ENCODE data around the gene KCTD21.

KCTD21 gene

DNA sequence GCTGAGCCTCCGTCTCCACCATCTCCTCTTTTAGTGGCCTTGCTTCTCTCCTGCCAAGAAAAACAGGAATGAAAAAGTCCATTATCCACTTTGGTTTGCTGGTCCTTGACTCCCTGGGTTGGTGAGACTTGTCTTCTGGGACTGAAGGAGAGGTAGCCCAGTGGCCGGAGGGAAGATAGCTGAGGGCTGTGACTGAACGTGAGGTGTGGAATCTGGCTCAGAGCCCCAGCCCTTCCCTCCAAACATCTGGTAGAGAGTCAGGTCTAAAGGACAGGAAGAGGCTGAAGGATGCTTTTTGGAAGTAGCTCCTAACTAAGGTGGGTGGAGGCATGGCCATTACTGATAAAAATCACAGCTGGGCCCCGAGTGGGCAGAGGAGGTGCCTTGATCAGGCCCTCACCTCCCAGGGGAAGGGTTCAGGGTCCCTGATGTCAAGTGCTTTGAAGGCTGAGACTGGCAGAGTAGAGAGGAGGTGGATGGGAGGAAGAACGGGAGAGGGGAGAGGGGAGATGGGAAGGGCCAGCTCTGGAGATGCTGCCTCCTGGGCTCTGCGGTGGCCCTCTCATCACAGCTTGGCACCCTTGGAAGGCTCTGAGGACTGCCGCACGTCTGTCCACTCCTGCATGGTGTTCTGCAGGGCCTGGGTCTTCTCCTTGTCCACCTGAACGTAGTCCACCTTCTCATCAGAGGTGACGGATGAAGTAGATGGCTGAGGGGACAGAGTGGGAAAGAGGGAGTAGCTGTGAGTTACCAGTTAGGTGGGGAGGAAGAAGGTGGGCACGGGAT lies 30.5 kb upstream of the KCTD21 start:
- no peak for DNase-seq (ENCODE audit: low spot score)

DNA sequence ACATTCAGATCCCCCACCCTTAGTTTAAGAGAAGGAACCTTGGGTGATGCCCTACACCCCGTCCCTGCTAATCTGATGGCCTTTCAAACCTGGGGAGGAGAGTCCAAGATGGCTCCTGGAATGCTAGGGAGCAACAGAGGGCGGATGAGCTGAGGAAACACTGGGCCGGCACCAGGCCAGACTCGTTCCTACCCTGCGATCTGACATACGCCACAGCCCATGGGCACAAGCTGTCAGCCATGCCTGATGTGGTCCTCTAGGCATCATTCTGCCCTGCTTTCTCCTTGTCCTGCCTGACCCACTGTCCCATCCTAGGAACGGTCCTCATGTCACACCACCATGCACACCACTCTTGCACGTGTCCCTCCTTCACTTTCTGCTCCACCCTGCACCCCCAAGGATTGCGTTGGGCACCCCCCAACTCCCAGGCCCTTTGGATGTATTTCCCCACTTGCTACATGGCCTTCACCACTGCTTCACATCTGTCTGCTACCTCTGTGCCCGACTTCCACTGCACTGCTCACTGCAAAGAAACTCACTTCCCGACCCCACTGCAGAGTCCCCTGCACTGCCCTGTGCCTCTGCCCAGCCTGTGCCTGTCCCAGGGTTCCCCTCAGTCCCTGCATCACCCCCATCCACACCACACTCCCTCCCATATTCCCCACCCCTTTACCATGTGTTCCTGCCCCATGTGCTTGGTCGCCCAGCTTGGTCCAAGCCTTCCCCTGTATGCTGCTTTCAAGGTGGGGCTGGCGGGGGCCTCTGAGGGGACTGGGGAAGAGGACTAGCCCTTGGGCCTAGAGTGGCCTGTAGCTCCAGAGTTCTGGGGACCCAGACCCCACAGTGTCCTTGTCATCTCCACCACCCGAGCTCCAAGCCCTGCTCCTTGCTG lies 29.5 kb upstream of the KCTD21 start:
- no peak for DNase-seq (ENCODE audit: low spot score)

DNA sequence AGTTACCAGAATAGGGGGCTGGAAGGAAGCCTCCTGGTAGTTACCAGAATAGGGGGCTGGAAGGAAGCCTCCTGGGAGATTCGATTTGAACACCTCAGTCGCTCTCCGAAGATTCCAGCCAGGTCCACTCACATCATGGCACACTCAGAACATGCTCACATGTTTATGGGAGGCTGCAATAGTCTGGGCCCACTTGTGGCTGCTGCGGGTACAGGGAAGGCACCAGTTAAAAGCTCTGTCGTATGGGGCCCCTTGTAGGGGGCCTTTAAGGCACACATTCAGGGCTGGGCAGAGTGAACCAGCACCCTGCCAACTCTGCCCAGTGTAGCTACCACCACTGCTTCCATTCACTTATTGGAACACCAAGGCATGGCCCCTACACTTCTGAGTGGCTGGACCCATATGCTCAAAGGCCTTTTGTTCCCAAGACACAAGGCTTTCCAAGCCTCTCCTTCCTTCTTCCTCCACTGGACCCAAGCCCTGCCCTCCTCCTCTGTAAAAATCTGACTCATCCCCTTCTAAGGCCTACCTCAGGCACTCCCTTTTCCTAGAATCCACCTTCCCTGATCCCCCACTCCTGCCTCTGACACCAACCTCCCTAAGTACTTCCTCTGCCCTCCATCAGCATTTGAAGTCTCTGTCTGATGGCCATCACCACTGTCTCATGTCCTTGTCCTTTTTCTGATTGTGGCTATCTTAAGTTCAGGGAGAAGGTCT lies 28.3 kb upstream of the KCTD21 start:
- no peak for DNase-seq (ENCODE audit: low spot score)

DNA sequence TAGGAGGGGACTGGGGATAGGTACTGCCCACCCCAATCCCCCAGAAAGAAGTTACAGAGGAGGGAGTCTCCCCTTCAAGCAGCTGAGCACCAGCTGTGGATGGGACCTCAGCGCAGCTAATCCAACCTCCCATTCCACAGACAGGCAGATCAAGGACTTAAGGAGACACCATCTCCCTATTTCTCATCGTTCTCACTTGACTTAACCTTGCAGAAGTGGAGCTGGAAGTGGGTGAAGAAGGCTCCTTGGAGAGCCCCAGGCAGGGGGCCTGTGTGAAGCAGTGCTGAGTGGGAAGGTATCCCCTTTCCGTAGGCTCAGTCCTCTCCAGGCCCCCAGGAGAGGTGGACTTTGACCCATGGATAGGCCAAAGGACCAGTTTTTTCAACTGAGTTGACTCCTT lies 27.6 kb upstream of the KCTD21 start:
- DNase-seq (ENCODE audit: low spot score): no peak

DNA sequence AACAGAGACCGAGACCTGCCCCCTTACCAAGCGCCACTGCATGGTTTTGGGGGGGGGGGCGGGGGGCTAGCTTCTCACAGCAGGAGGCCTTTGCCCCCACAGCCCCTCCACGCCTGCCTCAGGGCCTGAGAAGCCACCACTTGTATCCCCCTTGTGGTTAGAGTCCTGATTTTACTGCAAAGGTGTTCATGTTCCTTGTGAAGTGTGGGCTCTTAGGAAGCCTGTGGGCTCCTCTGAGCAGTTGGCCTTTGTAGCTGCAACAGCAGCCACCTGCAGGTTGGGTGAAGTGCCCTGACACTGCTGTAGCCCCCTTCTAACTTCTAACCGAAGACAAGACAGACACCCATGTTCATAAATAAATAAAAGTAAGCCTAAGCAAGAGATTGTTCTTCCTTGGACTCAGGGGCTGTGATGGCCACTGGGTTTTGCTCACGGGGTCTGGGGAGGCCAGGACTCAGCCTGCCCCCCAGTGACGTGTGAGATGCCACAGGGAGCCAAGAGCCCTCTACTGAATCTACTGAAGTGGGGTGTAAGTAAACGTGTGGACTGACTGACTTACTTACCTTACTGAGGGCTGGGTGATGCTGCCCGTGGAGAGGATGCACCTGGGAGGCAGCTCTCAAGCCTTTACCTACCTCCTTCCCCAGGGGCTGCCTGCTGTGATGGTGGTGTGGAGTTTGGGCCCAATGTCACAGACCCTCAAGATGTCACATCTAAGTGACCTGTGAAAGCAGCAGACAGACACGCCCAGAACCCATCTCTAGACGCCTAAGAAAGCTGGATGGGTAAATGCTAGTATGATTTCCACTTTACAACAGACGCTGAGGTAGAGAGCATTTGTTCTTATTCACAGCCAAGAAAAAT lies 26.1 kb upstream of the KCTD21 start:
- DNase-seq (ENCODE audit: low spot score): no peak

DNA sequence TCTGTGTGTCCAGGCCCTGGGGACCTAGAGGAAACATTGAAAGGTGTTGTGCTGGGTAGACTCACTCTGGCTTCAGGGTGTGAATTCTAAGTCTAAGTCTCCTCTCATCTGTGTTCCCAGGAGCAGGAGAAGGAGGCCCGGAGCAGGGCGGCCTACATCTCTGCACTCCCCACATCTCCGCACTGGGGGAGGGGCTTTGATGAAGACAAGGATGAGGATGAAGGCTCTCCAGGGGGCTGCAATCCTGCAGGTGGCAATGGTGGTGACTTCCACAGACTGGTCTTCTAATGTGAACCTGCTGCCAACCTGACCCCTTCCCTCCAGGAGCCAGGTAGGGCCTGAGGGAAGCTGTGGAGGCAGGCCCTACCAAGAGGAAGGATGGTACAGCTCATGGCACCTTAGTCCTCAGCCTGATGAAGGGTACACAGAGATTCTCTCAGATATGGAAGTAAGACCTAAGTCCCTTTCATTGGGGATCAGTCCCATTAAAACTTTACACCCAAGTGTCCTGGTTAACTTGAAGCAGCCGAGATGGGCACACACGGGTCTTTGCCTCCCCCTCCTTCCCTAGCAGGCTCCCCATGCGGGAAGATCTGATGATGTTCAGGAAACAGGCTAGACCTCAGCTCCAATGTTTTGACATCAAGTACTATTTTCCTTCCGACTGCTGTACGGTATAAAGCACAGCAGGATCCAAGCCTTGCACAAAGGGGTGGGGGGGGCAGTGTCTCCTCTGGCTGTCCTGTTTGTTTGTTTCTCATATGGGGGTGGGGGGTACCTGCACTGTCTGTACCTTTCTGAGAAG lies 25.3 kb upstream of the KCTD21 start:
- no peak for DNase-seq (ENCODE audit: low spot score)

DNA sequence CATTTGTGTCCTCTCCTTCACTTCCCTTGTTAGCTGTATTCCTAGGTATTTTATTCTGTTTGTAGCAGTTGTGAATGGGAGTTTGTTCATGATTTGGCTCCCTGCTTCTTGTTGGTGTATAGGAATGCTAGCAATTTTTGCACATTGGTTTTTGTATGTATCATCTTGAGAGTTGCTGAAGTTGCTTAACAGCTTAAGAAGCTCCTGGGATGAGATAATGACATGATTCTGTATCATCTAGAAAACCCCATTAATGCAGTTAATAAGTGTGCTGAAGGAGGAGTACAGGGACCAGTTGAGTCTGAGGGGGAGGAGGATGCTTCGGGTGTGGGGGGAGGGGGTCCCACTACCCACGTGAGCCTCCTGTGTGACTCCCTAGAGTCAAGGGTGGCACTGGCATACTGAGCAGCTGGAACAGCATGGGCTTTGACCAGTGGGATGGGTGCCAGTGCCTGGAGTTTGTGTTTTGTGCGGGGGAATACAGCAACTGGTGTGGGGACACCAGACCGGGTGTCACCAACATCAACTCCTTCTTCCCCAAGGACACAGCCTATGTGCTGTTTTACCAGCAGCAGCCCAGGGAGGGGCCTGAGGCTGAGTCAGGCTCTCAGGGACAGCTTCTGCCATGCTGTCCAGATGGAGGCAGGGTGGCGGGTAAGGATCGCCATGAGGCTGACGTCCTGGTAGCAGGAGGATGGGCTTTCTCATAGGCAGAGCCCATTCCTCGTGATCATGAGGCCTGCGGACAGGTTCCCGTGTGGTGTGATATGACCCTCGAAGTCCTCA lies 24.4 kb upstream of the KCTD21 start:
- DNase-seq (ENCODE audit: low spot score): no peak

DNA sequence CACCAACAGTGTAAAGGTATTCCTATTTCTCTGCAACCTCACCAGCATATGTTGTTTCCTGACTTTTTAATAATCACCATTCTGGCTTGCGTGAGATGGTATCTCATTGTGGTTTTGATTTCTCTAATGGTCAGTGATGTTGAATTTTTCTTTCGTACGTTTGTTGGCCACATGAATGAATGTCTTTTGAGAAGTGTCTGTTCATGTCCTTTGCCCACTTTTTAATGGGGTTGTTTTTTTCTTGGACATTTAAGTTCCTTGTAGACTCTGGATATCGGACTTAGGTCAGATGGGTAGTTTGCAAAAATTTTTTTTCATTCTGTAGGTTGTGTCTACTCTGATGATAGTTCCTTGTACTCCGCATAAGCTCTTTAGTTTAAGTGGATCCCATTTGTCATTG lies 23.1 kb upstream of the KCTD21 start:
- no peak for DNase-seq (ENCODE audit: low spot score)

DNA sequence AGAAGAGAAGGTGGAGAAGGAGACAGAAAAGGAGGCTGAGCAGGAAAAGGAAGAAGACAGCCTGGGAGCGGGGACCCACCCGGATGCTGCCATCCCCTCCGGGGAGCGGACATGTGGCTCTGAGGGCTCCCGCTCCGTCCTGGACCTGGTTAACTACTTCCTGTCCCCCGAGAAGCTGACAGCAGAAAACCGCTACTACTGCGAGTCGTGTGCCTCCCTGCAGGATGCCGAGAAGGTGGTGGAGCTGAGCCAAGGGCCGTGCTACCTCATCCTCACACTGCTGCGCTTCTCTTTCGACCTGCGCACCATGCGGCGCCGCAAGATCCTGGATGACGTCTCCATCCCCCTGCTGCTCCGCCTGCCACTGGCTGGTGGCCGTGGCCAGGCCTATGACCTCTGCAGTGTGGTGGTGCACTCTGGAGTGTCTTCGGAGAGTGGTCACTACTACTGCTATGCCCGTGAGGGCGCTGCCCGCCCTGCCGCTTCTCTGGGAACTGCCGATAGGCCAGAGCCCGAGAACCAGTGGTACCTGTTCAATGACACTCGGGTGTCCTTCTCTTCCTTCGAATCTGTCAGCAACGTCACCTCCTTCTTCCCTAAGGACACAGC lies 21.7 kb upstream of the KCTD21 start:
- DNase-seq (ENCODE audit: low spot score): no peak

DNA sequence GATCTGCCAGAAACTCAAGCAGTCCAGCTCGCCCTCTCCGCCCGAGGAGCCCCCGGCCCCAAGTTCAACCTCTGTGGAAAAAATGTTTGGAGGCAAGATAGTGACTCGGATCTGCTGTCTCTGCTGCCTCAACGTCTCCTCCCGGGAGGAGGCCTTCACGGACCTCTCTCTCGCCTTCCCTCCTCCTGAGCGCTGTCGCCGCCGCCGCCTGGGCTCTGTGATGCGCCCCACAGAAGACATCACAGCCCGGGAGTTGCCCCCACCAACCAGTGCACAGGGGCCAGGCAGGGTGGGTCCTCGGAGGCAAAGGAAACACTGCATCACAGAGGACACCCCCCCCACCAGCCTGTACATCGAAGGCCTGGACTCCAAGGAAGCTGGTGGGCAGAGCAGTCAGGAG lies 21.1 kb upstream of the KCTD21 start:
- no peak for DNase-seq (ENCODE audit: low spot score)

DNA sequence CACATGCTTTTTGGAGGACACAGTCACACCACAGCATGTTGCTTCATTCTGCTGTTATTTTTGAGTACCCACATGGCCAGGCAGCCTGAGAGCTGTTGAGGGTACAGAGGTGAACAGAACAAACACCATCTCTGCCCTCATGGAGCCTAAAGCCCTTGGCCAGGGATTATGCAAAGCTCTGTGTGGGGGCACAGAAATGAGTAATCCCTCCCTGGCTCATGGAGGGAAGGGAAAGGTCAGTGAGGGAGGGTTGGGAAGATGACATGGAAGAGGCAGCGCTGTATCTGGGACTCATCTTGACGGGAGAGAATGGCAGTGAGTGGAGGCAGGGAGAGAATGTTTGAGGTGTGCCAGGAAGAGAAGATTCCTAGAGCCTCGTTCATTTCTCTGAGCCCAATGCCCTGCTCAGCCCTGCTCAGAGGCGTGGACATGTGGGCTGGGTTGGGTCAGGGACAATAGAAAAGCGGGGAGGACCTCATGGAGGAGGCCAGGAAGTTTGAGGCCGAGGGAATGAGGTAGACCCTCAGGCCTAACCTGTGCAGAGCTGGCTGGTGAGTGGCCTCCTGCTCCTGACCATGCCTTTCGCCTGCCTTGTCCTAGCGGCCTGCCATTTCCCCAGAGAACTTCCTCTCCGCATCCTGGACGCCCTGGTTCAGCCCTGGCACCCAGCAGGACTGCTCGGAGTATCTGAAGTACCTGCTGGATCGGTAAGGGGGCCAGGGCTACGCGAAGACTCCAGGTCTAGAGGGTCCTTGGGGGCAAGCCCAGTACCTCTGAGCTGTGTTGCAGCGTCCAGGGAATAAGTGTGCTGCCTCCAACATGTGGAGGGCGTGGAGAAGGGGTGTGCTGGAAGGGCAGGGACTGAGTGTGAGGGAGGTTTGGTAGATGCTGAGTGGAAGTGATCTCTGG lies 20.1 kb upstream of the KCTD21 start:
- no peak for DNase-seq (ENCODE audit: low spot score)

DNA sequence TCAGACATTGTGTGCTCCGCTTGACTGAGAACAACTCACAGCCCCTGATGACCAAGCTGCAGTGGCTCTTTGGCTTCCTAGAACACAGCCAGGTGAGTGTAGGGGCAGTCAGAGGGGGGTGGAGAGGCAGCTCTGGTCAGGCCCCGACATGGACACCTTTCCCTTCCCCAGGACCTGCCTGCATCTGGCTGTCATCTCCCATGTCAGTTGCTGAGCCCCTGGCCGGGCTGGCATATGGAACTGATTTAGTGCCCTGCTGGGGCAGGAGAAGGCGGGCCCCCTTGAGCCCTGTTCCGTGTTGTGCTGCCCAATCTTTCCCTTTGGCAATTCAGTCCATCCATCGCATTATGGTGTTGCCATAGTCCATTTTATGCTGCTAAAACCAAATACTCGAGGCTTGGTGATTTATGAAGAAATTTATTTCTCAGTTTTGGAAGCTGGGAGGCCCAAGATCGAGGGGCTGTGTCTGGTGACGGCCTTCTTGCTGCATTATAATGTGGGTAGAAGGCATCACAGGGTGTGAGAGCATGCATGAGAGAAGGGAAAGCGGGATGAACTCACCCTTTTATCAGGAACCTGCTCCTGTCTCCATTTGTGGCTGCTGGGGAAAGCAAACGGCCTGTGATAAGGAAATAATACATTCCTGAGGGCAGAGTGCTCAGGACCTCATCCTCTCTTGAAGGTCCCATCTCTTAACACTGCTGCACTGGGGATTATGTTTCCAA lies 19.3 kb upstream of the KCTD21 start:
- DNase-seq (ENCODE audit: low spot score): no peak

DNA sequence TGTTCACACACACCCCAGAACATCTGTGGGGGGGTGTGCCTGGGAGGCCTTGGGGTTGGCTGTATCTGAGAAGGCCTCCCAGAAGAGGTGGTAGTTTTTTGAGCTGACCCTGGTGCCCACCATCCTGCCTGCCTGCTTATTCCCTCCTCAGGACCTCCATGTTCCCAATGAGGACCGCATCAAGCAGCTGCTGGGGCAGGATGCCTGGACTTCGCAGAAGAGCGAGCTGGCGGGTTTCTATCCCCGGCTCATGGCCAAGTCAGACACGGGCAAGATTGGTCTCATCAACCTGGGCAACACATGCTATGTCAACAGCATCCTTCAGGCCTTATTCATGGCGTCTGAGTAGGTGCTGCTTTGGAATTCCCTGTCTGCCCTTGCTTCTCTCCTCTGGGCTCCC lies 17.3 kb upstream of the KCTD21 start:
- no peak for DNase-seq (ENCODE audit: low spot score)

DNA sequence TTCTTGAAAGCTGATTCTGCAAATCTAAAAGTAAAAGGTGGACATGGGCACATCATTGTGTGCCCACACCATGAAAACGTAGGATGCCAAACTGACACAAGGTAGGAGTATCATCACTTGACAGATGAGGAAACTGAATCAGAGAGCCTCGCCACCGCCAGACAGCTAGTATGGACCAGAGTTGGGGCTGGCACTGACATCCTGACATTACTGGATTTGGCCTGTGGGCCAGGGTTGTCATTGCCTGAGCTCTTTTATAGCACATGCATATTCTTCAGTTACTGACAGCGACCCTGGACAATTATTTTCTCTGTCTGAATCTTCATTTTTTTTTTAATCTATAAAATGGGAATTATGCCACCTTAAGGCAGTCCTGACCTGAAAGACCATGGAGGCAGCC lies 16.8 kb upstream of the KCTD21 start:
- no peak for DNase-seq (ENCODE audit: low spot score)

DNA sequence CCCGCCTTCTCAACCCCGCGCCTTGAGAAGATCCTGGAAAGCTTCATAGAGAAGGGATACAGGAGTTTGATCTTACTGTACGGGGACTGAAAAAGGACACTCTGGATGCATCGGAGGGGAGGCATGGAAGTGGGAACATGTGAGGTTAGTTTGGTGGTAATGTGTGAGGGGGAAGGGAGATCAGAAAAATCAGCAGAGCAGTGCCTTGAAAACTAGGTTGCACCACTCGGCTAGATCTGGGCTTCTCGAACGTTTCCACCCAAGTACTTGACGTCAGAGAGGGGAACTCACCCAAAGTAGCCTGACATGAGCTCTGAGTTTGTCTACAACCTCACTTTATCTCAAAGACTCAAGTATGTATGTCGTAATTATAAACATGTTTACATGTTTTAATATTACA lies 14.8 kb upstream of the KCTD21 start:
- no peak for DNase-seq (ENCODE audit: low spot score)

DNA sequence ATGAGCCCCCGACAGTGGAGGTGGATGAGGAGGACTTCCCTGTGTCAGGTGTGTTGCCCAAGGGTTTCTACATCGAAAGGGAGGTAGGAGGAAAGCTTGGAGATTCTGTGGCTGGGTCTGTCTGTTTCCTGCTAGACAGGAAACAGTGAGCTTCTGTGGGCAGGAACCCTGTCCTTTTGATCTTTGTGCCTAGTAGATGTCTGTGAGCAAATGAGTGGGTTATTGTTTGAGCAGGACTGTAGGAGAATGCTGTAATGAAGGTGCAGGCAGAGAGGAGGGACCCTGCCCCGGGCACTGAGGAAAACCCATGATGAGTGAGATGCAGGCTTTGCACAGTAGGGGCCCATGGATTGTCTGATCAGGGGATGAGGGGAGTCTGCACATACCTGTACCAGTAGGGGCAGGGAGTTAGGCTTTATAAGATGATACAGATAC lies 14.3 kb upstream of the KCTD21 start:
- no peak for DNase-seq (ENCODE audit: low spot score)

DNA sequence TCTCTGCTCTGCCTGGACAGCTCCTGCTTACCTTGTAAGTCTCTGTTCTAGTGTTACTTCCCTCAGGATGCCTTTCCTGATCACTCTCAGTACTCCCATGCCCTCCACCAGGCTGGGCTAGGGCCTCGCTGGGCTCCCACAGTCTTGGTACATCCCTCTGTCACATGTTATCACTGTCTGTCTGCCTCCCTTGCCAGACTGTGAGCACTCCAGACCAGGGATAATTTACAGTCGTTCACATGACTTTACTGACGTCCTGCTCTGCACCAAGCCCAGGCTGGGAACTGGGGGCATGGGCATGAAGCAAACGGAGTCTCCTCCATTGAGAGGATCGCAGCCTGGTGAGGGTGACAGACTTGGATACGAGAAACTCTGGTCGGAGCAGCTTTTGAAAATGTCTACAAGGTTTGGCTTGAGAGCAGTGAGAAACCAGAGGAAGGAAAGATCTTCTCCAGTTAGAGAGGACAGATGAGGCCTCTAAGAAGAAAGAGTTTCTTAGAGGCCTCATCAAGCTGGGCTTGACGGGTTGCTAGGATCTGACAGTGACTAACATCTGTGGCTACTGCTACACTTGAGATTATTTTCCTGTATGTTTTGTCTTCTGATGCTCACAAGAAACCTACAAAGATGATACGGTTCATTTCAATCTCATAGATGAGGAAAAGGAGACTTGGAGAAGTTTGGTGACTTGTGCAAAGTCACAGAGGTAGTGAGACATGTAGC lies 12.8 kb upstream of the KCTD21 start:
- no peak for DNase-seq (ENCODE audit: low spot score)

Measured in germinal center (tissue), 1 donor.